Fibroblast of skin of abdomen (primary cell): Measurements from ENCODE around the gene EFCAB8.

Experiments used
- DNase-seq: peaks from one replicate; pipeline ENCODE4 v3.0.0-alpha.2; 2013

EFCAB8 gene

GRCh38 chr20:33009214-33010132, 150.8 kb downstream of the EFCAB8 start:
- DNase-seq, result no peak

DNA sequence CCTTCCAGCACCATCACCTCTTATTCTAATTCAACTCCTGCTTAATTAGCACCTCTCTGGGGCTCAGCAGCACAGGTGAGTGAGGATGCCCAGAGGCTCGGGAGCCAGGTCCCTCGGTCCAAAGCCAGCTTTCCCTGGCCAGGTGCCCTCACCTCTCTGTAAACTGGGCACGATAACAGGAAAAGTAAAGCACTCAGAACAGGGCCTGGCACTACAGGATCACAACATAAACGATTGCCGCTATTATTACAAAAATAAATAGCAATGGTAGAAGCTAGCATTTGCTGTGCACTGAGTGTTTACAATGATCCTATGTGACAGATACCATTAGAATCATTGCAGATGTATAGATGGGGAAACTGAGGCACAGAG, 151.4 kb downstream of the EFCAB8 start:
- no peak for DNase-seq

DNA sequence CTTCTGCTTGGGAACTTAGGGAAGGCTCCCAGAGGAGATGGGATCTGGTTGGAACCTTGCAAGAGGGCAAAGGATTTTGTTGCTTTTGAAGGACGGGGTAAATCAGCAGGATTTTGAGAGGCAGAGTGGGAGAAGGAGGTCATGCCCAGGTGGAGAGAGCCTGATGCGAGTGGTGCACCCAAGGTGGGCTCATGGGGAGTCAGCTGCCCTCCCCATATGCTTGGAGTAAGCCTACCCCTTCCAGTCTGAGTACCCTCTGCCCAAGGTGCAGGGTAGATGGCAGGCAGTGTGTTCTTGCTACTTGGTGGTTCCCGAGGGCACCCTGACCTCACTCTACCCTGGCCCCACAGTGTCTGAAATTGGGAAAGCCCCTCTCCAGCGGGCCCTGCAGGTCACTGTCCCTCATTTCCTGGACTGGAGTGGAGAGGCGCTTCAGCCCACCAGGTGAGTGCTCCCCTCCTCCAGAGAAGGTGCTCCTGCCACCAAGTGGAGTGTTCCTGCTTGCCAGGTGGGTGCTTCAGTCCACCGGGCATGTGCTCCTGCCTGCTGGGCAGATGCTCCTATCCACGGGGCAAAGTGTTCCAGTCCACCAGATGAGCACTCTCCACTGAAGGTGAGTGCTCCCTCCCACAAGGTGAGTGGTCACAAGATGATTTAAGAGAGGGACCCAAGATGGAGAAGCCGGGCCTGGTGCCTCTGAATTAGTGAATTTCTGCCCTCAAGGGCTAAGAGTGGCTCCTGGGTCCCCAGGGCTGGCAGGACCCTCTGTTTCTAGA, 152.1 kb downstream of the EFCAB8 start:
- DNase-seq, result no peak
